ENCODE results near the gene CILP. TPM values are rescaled to one million over a fixed set of nuclear protein-coding genes. Genes with fewer than 3 reads are reported as not detected.

CILP gene
- total and polyA plus RNA-seq, 2 of the 13 experiments (the other 11 are each of a cell fraction or from before 2014, with no cell fraction given): 0.03 TPM; not detected in 1

- no peak for ATAC-seq
- WGBS (ENCODE audit: low lambda C conversion rate): 89% methylated on average over 5 of the region's 5 CpGs
- BruUV-seq (replicated peaks): TSS peak; percentile 45
These were observed 47.3 kb upstream of the CILP start for GRCh38 chr15:65258375-65259262.

More at GRCh38 chr15:65258375-65259262, 47.3 kb upstream of the CILP start:
- no peak for FAIRE-seq
- in situ Hi-C loops (cut with HindIII; ENCODE audit: extremely low pct_ligation_motif_present, low pct_unique_long_range_greater_than_20kb): no loop called here
- Histone ChIP-seq H4K20me1 (ENCODE audit: insufficient read depth, low read length) (no peaks in the 10 kb centered on the region), H3K4me3 (replicated peaks in 1 of 3; ENCODE audit: insufficient read depth in 1 of 3, low read depth in 2 of 3, low read length in 3 of 3) (no peak overlapping the region), H3K36me3 (replicated peaks in 1 of 2; ENCODE audit: control insufficient read depth in 1 of 2, insufficient read depth in 2 of 2, low read length in 2 of 2) (peaks cover 9 to 36% of the 10 kb centered on the region in 2 experiments; a peak in 4 of 5 replicates), H3K9ac (ENCODE audit: insufficient read depth, low read depth, low read length) (no peak overlapping the region), H3K4me2 (ENCODE audit: low read depth, low read length) (no peak overlapping the region), H3K4me1 (ENCODE audit: insufficient read depth, low read length) (peaks cover 6% of the 10 kb centered on the region; the same call in 1 of the 2 replicates), H2AFZ (ENCODE audit: low read length) (no peak overlapping the region), H3K9me3 (ENCODE audit: low read length) (no peaks in the 10 kb centered on the region), H3K79me2 (ENCODE audit: insufficient read depth, low read length) (no peaks in the 10 kb centered on the region), H3K27ac (ENCODE audit: extremely low read length, insufficient read depth, low read length) (no peak overlapping the region), H3K27me3 (ENCODE audit: control insufficient read depth in 1 of 2, insufficient read depth in 2 of 2, low read length in 2 of 2) (no peaks in the 10 kb centered on the region)
- POLR2A ChIA-PET: interaction anchor here (1.5 kb wide), 1 partner anchor 41 kb away, joined by 3 read pairs; no protein-coding TSS in a partner anchor
- CTCF ChIA-PET (ENCODE audit: low intra/inter-chr PET ratio, low total read pairs): no interaction called here
- TF ChIP-seq HBP1 (CRISPR knock-in tag; IDR thresholded peaks at IDR 0.05; ENCODE audit: low read depth) (no peak), ZNF672 (CRISPR knock-in tag; IDR thresholded peaks at IDR 0.05) (no peak), ZNF274 (CRISPR knock-in tag; IDR thresholded peaks at IDR 0.05) (no peak), ARNT (IDR thresholded peaks at IDR 0.05) (no peak), NKX3-1 (CRISPR knock-in tag; IDR thresholded peaks at IDR 0.05) (no peak), RCOR2 (CRISPR knock-in tag; IDR thresholded peaks at IDR 0.05) (no peak), RARG (CRISPR knock-in tag; IDR thresholded peaks at IDR 0.05; ENCODE audit: low read depth) (no peak), DMTF1 (CRISPR knock-in tag; IDR thresholded peaks at IDR 0.05) (no peak), CC2D1A (CRISPR knock-in tag; IDR thresholded peaks at IDR 0.05) (no peak), NFYB (CRISPR knock-in tag; IDR thresholded peaks at IDR 0.05) (no peak), ZNF280B (CRISPR knock-in tag; IDR thresholded peaks at IDR 0.05; ENCODE audit: borderline replicate concordance) (no peak), NCOR1 (IDR thresholded peaks at IDR 0.05; ENCODE audit: borderline replicate concordance, low read length) (no peak), BRF2 (CRISPR knock-in tag; IDR thresholded peaks at IDR 0.05) (no peak), BCL3 (CRISPR knock-in tag; IDR thresholded peaks at IDR 0.05) (no peak)
- intact Hi-C loops (cut with micrococcal nuclease; ENCODE audit: unreplicated experiment): no loop called here
- DNase-seq (ENCODE audit: low spot score): no peak
